Astrocyte of the hippocampus (primary cell): ENCODE results near the gene GID4.

Experiments
- DNase-seq: peaks from one replicate; pipeline ENCODE4 v3.0.0; 2011; ENCODE audit warnings: low read depth, low spot score

Gene GID4

DNA sequence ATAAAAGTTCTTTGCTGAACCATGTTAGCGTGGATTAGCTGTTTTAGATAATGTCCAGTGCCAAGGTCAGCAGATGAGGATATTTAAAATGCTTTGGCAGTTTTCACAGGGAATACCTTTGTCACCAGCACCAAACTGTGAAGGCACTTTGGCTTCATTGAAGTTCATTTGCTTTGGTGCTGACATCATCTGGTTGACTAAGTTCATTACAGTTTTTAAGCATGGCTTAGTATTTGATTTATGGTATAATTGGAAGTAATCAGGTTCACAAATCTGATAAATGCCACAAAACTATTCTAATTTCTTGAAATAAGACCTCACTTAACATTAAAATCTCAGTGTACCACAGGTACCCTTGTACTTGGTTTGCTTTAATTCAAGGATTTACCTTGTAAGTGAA is 4.3 kb downstream of the GID4 start:
- peak; percentile 48 for DNase-seq

DNA sequence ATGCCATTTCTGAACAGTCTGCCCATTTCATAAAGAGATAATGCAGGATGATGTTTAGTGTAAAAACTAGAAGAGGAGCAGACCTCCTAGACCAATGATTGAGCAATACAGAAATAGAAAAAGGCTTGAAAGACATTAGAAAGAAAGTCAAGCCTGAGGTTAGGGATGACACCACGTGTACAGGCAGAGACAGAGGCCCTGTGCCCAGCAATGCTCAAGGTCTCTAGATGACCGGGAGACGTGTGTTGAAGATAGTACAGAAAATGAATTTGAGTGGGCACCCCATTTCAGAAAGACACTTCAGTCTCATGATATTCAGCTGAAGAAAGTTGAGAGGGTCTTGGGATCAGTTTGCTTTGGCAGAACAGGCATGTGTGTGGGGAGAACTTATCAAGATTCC is 5.4 kb downstream of the GID4 start:
- no peak for DNase-seq

DNA sequence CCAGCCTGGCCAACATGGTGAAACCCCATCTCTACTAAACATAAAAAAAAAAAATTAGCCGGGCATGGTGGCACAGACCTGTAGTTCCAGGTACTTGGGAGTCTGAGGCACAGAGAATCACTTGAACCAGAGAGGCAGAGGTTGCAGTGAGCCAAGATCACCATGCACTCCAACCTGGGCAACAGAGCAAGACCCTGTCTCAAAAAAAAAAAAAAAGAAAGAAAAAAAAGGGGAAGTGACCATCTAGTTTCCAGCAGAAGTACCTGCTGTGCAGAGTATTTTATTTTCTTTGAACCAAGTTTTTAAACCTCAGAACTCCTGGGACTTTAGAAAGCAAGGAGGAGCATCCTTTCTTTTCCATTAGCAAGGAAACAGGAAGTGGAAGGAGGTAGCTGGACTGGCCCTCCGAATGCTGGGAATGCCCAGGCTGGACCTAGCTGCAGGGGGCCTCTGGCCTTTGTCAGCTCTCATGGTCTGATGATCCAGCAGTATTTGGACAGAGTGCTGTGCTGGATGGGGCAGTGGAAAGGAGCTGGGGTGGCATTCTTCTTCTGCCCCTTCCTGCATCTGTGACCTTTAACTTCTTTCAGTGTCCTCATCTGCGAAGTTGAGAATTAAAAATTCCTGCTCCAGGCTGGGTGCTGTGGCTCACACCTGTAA is 6.6 kb downstream of the GID4 start:
- DNase-seq, result no peak

DNA sequence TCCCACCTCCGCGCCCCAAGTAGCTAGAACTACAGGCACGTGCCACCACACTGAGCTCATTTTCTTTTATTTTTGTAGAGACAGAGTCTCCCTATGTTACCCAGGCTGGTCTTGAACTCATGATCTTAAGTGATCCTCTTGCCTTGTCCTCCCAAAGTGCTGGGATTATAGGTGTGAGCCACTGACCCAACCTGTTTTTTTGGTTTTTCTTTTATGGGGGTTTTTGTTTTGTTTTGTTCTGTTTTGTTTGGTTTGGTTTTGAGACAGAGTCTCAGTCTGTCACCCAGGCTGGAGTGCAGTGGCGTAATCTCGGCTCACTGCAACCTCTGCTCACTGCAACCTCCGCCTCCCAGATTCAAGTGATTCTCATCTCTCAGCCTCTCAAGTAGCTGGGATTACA is 16.4 kb downstream of the GID4 start:
- no peak for DNase-seq

DNA sequence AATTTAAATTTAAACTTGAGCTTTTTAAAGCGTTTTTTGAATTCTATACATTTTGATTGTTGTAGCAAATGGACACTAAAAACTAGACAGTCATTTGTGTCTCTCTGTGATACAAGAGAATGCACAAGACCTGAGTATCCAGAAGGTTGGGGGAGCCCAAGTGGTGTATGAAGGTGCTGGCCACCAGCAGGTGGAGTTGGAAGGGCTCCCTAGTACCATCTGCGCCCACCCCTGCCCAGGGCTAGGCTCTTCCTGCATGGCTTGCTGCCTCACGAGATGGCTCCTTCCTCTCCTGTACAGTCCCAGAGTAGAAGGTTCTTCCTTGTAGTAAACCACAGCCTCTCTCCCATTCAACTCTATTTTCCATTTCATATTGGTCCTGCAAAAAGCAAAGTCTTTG is 17.0 kb downstream of the GID4 start:
- no peak for DNase-seq

DNA sequence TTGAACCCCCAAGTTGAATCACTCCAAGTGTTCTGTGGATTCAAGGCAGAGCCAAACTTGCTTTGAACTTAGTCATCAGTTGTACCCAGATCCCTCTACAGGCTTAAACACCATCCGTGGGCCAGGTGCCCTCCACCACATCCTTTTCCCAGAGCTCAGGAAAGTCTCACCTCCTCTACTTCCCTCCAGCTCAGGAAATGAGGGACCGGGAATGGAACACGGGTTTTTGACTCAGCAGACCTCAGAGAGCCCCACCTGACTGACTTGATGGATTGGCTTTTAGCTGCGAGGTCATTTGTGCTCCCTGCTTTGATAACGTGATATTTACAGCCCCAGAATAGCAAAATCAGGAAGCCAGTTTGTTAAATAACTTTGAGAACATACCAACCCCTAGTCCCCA is 20.1 kb downstream of the GID4 start:
- DNase-seq, result no peak

DNA sequence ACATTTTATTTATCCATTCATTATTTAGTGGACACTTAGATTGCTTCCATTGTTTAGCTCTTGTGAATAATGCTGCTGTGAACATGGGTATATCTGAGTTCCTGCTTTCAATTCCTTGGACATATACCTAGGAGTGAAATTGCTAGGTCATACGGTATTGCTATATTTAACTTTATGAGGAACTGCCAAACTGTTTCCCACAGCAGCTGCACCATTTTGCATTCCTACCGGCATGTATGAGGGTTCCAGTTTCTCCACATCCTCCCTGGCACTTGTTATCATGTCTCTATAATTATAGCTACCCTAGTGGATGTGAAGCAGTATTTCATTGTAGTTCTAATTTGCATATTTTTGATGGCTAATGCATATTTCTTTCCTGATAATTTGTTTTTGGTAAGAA is 24.8 kb downstream of the GID4 start:
- no peak for DNase-seq

DNA sequence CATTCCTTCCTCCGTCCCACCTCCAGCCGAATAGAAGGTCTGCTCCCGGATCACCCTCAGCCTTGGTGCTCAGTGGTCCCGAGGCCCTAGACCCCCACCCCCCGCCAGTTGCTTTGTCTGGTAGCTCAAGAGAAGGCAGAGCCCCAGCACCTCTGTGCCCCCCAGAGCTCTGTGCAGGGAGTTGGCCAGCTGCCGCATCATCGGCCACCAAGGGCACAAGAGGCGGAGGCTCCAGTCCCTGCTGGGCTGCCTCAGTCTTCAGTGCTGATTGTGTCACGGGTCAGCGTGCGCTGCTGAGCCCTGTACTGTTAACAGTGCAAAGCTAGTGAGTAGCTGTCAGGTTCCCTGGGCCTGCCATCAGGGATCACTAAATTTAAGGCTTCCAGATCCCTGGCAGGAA is 26.3 kb downstream of the GID4 start:
- DNase-seq, result no peak

DNA sequence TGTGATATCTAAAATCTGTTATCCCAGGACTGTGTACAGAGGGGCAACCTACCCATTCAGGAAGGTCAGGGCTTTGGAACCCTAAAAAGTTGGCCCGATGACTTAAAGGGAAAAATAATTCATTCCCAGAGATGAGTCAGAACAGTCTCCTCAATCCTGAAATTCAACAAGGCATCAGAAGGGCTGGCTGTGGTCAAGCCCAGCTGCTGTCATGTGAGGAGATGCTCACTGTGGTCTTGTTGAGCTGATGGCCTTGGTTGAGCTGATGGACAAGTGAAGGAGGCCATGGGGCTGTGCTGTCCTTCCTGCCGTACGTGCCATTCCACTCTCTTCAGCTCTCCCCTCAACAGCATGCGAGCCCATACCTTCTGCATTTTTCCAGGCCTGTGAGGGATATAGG is 27.7 kb downstream of the GID4 start:
- no peak for DNase-seq

DNA sequence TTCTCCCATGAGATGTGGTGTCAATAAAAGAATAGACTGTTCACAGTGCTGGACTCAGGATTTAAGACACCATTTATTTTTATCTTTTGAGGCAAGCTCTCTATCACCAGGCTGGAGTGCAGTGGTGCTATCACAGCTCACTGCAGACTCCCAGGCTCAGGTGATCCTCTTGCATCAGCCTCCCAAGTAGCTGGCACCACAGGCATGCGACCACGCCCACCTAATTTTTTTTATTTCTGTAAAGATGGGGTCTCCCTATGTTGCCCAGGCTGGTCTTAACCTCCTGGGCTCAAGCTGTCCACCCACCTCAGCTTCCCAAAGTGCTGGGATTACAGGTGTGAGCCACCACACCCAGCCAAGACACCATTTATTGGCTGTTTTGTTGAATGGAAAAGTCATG is 29.9 kb downstream of the GID4 start:
- no peak for DNase-seq

DNA sequence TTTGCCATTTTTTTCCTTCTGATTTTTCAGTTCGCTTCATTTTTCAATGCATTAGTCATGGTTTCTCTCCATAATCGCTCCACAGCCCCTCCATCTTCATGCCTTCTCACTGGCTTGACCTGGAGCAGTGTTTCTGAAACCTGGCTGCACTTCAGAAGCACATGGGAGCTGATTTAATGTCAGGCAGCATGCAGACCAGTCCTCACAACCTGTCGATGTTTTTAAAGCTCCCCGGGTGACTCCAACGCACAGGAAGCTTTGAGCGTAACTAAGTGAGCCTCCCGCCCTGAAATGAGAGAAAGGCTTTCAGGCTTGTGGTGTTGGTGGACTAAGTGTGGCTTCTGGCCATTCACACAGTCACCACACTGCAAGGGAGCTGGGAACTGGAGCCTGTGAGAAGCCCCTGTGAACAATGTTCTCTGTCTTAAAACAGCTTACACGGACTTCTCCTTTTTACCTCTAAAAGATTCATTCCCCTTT is 31.7 kb downstream of the GID4 start:
- peak; percentile 53 for DNase-seq

DNA sequence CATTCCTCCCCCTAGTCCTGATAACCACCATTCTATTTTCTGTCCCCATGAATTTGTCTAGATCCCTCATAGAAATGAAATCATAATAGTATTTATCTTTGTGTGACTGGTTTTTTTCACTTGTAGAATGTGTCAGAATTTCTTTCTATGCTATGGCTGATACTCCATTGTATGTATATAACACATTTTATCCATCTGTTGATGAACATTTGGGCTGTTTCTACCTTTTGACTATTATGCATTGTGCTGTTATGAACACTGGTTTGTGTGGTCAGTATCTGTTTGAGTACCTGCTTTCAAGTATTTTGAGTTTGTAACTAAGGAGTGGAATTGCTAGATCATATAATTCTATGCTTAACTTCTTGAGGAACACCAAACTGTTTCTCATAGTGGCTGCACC is 32.5 kb downstream of the GID4 start:
- no peak for DNase-seq

DNA sequence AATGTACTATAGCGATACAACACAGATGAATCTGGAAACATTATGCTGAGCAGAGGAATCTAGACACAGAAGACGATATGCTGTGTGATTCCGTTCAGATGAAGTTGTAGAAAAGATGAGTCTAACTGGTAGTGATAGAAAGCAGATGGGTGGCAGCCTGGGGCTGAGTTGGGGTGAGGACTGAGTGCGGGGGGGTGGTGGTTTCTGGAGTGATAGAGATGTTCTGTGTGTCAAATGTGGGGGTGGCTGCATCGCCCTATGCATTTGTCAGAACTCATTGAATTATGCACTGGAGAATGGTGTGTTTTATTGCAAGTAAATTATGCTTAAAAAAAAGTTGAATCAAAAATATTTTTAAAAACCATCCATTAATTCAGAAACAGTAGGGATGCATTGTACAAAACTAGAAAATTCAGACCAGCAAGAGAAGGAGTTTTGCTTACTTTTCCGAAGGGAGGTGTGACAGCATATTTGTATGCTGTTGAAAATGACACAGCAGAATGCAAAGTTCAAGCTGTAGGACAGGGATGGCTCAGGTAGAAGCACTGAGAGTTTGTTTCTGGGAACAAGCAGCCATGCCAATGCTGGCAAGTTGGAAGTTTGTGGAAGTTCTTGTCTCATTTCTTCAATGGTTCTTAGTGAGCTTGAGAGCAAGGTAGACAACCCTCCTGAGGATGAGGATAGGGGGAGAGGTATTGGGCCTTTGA is 35.5 kb downstream of the GID4 start:
- no peak for DNase-seq

DNA sequence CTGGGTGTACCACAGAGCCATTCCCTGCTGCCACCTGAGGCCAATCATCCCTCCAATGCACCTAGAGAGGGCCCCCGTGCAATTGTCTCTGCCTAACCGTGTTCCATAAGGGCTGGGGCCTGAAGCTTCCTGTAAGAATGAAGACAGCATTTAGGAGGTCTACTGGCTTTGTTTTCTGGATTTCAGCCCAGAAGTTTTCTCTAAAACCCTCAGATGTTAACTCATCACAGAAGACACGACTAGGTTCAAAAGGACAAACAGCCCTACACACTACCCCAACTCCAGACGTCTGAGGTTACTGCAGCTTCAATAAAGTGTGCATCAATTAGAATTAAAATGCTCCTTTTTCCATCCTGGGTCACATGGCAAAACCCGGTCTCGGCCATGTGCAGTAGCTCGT is 37.7 kb downstream of the GID4 start:
- DNase-seq, result no peak

DNA sequence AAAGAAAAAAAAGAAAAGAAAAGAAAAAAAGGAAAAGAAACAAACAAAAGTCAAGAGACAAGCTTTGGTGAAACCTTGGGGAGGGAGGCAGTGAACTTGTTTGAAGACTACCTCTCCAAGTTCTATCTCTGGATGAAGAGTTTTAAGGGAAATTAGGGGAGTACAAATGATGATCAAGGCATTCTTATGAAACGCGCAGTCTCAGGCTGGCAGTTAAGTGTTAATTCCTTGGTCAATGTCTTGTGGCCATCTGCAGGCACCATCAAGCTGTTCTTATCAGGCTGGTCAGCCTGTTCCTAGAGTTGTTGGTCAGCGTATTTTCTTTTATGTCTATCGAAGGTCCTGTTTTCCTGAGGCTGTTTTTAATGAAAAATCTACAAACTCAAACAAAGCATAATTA is 40.3 kb downstream of the GID4 start:
- no peak for DNase-seq

DNA sequence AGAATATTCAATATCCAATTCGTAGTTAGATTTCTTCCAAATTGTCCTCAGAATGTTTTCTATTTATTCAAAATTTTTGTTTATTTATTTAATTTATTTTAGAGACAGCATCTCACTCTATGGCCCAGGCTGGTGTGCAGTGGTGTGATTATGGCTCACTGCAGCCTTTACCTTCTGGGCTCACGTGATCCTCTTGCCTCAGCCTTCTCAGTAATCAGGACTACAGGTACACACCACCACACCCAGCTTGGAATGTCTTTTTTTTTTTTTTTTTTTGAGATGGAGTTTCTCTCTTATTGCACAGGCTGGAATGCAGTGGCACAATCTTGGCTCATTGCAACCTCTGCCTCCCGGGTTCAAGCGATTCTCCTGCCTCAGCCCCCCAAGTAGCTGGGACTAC is 45.0 kb downstream of the GID4 start:
- DNase-seq, result no peak

DNA sequence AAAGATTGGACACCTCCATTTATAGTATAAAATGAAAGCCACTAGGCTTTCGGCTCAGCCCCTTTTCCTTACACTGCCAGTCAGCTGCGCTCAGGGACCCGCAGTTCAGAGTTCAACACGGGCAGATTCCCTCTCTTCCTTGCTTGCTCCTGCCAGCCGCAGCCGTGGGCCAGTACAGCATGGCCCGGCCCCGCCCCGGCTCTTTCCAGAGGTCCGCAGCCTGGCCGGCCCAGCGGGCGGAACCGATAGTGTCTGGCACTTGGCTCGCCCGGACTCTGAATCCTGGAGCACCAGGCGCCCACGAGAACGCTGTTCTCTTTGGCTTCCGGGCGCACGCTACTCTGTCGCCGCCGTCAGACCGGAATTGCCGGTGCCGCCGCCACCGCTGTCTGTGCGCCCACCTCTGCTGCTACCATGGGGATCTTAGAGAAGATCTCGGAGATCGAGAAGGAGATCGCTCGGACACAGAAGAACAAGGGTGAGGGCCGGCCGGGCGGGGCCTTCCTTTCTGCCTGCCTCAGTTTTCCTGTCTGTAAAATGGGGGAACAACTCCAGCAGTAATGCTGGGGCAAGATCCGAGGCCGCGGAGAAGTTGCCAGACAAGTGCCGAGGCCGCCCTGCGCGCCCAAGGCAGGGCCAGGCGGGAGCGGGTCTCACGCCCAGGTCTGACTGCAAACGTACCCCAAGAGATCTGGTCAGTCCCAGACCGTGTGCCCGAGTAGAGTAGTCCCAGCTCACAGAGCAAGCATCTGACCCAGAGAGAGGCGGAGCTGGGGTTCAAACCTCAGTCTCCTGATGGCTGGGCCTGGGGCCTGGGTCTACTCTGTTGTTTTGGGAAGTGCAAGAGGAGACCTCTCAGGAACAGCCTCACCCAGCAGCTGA is 48.6 kb downstream of the GID4 start, which contains the start of gene DRG2:
TSS of gene DRG2 (plus strand) at position 339 of the 882 bp plus-strand sequence. CDS start at position 415, 76 bp downstream.
- DNase-seq, result peak; percentile 97

DNA sequence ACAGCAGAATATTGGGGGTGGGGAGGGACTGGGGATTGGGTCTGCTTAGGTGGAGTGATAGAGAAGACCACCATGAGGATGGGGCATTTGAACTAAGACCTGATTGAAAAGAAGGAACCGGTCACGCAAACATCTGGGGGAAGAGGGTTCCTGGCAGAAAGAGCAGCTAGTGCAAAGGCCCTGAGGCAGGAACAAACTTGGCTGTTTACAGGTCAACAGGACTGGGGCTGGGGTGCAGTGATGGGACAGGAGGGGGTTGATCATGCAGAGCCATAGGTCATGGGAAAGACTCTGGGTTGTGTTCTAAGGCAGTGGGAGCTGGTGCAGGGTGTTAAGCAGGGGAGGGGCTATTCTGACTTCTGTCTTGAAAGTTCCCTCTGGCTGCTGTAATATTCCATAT is 50.4 kb downstream of the GID4 start:
- DNase-seq, result no peak

DNA sequence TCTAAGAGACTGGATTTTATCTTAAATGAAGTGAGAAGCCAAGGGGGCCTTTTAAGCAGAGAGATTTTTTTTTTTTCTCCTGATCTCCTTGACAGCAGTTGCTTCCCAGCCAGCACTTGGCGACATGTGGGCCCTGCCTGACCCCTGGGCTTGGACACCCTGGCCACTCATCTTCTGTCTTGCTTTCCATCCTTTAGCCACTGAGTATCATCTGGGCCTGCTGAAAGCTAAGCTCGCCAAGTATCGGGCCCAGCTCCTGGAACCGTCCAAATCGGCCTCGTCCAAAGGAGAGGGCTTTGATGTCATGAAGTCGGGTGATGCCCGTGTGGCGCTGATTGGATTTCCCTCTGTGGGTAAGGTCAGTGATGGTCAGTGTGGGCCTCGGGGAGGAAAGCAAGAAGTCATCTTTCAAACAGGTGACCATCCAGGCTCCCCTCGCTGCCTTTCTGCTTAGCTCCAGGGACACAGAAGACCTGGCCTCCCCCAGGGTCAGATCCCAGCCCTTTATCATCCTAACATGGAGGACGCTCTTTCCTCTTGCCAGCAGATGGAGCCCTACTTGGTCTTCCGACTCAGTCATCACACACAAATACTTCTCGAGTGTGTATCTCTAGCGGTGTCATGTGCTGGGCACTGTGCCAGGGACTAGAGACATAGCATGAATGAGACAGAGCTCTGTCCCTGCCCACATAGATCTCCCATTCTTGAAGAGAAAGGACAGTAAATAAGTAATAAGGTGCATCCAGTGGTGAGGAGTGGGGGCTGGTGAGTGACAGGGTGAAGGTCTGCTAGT is 54.6 kb downstream of the GID4 start:
- peak; percentile 56 for DNase-seq

DNA sequence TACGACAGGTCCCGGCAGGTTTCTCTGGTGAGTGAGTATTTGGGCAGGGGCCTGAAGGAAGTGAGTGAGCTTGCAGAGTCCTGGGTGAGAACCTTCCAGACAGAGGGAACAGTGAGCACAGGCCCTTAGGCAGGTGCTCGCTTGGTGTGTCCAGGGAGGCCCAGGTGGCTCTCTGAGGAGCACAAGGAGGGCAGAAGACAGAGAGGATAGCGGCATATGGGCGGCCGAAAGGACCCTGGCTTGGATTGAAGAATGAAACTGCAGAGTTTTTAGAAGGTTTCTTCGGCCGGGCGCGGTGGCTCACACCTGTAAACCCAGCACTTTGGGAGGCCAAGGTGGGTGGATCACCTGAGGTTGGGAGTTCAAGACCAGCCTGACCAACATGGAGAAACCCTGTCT is 55.2 kb downstream of the GID4 start:
- DNase-seq, result no peak

DNA sequence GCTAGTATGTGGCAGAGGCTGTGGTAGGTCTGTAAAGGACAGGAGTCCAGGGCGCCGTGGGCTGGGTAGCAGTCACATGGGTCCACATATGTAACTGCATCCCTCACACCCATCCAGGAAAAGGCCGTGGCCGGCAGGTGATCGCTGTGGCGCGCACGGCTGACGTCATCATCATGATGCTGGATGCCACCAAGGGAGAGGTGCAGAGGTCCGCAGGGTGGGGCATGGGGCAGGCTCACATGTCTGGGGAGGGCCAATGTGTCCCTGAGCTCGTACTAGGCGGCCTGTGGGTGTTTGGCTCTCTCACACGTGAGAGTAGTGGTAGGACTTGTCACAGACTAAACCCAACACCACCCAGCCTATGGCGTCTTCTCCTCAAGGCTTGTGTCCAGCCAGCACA is 60.3 kb downstream of the GID4 start:
- no peak for DNase-seq

DNA sequence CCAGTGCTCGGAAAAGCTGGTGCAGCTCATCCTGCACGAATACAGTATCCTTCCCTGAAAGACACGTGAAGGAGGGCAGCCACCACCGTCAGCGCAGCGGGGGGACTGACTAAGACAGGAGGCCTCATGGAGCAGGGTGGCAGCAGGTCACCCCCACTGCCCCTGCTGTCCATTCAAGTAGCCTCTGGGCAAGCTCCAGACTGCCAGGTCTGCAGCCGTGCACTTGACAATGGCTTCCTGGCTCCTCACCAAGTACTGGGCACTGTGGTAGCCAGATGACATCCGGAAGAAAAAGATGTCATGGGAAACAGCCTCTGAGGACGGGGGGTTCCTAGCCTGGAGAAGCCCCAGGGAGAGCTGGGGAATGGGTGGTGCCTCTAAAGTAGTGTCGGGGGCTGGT is 61.4 kb downstream of the GID4 start:
- no peak for DNase-seq
